ENCODE results near the gene ADAMTS16. TPM values are rescaled to one million over a fixed set of nuclear protein-coding genes. Genes with fewer than 3 reads are reported as not detected.
"Not testable (repeated sequence)": the region's sequence is repeated elsewhere in the genome, so short reads cannot be mapped to it uniquely, and the experiment has no call there.

ADAMTS16 gene, protein sequence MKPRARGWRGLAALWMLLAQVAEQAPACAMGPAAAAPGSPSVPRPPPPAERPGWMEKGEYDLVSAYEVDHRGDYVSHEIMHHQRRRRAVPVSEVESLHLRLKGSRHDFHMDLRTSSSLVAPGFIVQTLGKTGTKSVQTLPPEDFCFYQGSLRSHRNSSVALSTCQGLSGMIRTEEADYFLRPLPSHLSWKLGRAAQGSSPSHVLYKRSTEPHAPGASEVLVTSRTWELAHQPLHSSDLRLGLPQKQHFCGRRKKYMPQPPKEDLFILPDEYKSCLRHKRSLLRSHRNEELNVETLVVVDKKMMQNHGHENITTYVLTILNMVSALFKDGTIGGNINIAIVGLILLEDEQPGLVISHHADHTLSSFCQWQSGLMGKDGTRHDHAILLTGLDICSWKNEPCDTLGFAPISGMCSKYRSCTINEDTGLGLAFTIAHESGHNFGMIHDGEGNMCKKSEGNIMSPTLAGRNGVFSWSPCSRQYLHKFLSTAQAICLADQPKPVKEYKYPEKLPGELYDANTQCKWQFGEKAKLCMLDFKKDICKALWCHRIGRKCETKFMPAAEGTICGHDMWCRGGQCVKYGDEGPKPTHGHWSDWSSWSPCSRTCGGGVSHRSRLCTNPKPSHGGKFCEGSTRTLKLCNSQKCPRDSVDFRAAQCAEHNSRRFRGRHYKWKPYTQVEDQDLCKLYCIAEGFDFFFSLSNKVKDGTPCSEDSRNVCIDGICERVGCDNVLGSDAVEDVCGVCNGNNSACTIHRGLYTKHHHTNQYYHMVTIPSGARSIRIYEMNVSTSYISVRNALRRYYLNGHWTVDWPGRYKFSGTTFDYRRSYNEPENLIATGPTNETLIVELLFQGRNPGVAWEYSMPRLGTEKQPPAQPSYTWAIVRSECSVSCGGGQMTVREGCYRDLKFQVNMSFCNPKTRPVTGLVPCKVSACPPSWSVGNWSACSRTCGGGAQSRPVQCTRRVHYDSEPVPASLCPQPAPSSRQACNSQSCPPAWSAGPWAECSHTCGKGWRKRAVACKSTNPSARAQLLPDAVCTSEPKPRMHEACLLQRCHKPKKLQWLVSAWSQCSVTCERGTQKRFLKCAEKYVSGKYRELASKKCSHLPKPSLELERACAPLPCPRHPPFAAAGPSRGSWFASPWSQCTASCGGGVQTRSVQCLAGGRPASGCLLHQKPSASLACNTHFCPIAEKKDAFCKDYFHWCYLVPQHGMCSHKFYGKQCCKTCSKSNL
- polyA plus RNA-seq (ENCODE audit: insufficient read length in 12 of 12) = 10 to 100 TPM in 2 of 12 donors, 1 to 10 TPM in 9, not detected in 1; 3.9 to 11.1 (median 8.1) TPM
- long read RNA-seq, donor 1 = 0 reads
- long read RNA-seq, donor 2 = 0 reads
- long read RNA-seq, donor 3 = 0 reads
- long read RNA-seq, donor 4, full-length matches to known transcripts = 1 of 1 reads
- long read RNA-seq, donor 4, partial matches to known transcripts = 0 of 1 reads
- long read RNA-seq, donor 4, other reads (novel, unspliced or antisense) = 0 of 1 reads
- long read RNA-seq, donor 5, full-length matches to known transcripts = 1 of 6 reads
- long read RNA-seq, donor 5, partial matches to known transcripts = 5 of 6 reads
- long read RNA-seq, donor 5, other reads (novel, unspliced or antisense) = 0 of 6 reads
- long read RNA-seq, donor 6, full-length matches to known transcripts = 1 of 1 reads
- long read RNA-seq, donor 6, partial matches to known transcripts = 0 of 1 reads
- long read RNA-seq, donor 6, other reads (novel, unspliced or antisense) = 0 of 1 reads
- long read RNA-seq, donor 7 = 0 reads
- long read RNA-seq, donor 8 = 0 reads
- long read RNA-seq, donor 9 = 0 reads
- long read RNA-seq, donor 10, full-length matches to known transcripts = 2 of 2 reads
- long read RNA-seq, donor 10, partial matches to known transcripts = 0 of 2 reads
- long read RNA-seq, donor 10, other reads (novel, unspliced or antisense) = 0 of 2 reads
- long read RNA-seq, donor 11 = 0 reads

GRCh38 chr5:5139777-5140478 lies at the start of gene ADAMTS16:
Gene ADAMTS16 (plus strand): TSS chr5:5140330. CDS start chr5:5140468, 138 bp downstream.
- no peak for DNase-seq

DNA sequence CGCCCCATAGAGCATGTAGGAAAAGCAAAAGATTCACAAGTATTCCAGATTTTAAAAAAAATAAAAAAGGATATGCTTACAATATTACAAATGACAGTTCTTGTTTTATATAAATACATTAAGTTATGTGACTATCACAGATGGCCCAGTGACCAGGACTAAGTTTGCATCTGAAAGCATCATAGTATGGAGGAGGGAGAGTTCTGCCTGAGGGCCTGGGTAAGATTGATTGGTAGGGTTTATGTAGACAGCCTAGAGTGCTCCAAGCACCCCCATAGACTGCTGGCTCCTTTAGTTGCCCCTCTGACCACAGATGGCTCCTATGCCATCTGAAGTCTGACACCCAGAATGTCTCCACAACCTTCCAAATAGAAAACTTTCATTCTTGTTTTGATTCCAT lies 48.0 kb upstream of the ADAMTS16 start:
- DNase-seq = no peak

- DNase-seq = no peak
Measured at GRCh38 chr5:5100635-5101034, 39.5 kb upstream of the ADAMTS16 start.

- no peak for DNase-seq
Measured at GRCh38 chr5:5101676-5102075, 38.5 kb upstream of the ADAMTS16 start.

DNA sequence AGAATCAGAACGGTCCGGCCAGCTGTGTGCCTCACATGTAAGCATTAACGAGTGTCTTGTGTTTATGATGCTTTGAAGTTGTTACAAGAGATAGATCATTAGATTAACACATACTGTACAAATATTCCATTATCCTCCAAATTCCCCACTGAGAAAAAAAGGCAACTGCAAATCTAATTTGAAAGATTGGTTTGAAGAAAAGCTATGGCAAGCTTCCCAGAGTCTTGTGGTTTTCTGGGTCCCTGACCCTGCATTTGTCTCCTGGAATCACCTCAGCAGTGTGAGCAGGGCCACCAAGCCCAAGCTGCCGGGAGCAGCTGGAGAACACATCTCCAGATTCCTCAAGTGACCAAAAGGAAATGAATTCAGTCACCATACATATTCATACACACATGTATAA lies 36.9 kb upstream of the ADAMTS16 start:
- no peak for DNase-seq

- no peak for DNase-seq
Measured at GRCh38 chr5:5104550-5104949, 35.6 kb upstream of the ADAMTS16 start.

GRCh38 chr5:5105531-5105930 lies 34.6 kb upstream of the ADAMTS16 start:
- no peak for DNase-seq

GRCh38 chr5:5116956-5117355 lies 23.2 kb upstream of the ADAMTS16 start:
- no peak for DNase-seq

DNA sequence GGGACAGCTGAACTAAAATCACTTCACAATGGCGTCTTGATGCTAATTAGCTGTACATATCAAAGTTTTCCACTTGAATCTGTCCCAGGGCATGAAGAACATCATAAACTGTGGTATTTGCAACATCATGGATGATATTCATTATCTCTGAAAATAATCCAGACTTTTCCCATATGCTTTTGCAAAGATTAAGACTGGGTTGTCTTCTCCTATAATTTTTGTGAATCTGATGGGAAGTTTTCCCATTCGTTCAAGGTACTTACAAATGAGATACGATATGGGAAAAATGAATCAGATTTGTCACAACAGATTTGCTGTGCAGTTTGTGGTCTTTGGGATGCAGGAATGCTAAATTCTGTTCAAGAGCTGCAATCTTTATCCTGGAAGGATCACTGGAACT lies 17.4 kb upstream of the ADAMTS16 start:
- DNase-seq = no peak

DNA sequence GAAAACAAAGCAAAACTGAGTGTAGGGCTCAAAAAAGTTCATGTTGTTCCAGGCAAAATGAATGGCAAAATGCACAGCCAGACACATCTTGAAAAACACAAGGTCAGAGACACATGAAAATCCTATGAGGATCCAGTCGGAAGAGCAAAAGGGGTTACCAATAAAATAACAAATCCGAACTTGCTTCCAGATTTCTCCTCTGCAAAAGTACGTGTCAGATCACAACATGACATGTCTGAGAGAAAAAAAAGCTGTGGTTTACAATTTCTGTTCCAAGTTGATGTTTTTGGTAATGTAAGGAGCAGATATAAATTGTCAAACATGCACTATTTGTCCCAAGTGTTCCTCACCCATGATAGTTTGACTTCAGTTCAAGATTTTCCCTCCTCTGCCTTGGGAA lies 15.9 kb upstream of the ADAMTS16 start:
- DNase-seq = no peak

- DNase-seq = no peak
Measured at GRCh38 chr5:5126444-5126843, 13.7 kb upstream of the ADAMTS16 start.

DNA sequence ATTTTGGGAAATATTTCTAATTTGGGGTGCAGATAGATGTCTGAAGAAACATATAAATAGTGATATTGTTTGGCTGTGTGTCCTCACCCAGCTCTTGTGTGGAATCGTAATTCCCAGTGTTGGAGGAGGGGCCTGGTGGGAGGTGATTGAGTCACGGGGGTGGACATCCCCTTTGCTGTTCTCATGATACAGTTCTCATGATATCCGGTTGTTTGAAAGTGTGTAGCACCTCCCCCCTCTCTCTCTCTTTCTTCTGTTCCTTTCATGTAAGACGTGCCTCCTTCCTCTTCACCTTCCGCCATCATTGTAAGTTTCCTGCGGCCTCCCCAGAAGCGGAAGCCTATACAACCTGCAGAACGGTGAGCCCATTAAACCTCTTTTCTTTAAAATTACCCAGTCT lies 11.4 kb upstream of the ADAMTS16 start:
- no peak for DNase-seq

DNA sequence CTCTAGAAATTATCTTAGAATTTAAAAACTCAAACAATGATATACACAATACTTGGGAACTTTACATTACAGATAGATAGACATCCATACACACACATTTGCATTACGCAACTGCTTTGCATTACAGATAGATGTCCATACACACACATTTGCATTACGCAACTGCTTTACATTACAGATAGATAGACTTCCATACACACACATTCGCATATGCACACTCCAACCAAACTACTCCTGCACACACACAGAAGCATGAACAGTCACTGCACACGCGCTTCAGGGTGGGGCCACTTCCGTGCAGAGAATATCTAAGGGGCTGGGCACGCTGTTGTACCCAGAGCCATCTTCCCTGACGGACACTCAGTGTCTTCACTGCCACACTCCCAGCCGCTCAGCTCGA lies 7.9 kb upstream of the ADAMTS16 start:
- DNase-seq = no peak

DNA sequence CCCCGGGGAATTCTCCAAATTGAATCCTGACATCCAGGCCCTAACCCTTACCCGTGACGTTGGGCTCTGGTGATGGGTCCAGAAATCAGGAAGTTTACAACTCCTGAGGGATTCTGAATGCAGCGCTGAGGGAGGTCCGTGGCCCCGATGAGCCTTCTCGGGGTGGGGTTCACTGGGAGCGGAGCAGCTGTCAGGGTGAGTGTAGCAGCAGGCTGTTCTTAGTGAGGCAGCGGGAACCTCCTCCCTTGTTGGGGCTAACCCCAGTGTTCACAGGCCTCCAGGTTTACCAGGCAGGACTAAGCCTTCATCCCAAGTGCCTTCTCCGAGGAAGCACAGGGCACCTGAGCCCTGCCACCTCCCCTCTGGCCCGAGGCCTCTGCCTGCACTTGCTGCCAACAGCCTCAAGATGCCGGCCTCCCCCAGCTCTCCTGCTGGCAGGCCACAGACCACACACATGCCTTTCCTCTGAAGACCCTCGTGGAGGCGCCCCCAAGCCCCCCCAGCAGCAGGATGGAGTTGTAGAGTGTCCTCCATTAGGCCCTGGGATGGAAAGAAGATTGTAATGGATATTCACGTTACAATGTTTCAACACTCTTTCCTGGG lies 7.3 kb upstream of the ADAMTS16 start:
- DNase-seq = no peak

- DNase-seq = no peak
Measured at GRCh38 chr5:5134107-5134506, 6.0 kb upstream of the ADAMTS16 start.

GRCh38 chr5:5135957-5136676 lies 4.0 kb upstream of the ADAMTS16 start:
- no peak for DNase-seq

GRCh38 chr5:5137851-5138250 lies 2.3 kb upstream of the ADAMTS16 start:
- not testable (repeated sequence) for DNase-seq

DNA sequence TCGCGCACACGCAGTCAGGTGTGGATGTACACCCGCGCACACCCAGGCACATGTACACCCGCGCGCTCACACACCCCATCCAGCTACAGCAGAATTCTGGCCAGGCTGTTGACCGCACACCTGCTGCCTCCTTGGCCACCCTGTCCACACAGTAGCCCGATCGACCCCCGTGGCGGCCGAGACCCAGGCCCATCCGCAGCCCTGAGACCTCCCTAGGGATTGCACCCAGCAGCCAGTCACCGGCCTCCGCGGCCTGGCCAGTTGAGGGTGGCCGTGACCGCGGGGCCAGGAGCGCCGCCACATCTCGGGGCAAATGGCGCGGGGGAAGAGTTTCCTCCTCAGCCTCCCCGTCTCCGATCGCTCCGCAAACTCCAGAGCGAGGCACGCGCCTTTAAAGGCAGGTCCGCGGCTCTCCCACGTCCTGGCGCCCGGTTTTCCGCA lies 774 bp upstream of the ADAMTS16 start:
- no peak for DNase-seq
